Transverse colon (tissue), 4 donors: ENCODE data around the gene LACTBL1. TPM values are rescaled to one million over a fixed set of nuclear protein-coding genes. Genes with fewer than 3 reads are reported as not detected.

Experiments
- DNase-seq: peaks from one replicate; pipeline ENCODE4 v3.0.0-alpha.2; 2019
- H3K27ac ChIP-seq, 4 donors: fragments of 200-600 bp; sonication (generic); 2 replicates each; pipeline ENCODE4 v1.5.1; 2016 to 2018; ENCODE audit warnings: inconsistent platforms in 4 of 4
- H3K27me3 ChIP-seq: fragments of 200-600 bp; sonication (generic); 2 replicates; pipeline ENCODE4 v1.5.1; 2017; ENCODE audit warnings: inconsistent platforms
- H3K36me3 ChIP-seq, 4 donors: fragments of 200-600 bp; sonication (generic); 2 replicates each; pipeline ENCODE4 v1.5.1; 2017 to 2019; ENCODE audit warnings: inconsistent platforms in 4 of 4
- H3K4me1 ChIP-seq, 4 donors: fragments of 200-600 bp; sonication (generic); 2 replicates each; pipeline ENCODE4 v1.5.1; 2017 to 2020; ENCODE audit warnings: inconsistent platforms in 4 of 4
- H3K4me3 ChIP-seq, 4 donors: fragments of 200-600 bp; sonication (generic); 1 replicate in 1 of 4; 2 replicates in 3 of 4; pipeline versions ENCODE4 v1.5.1 to v1.6.1; 2017 to 2019; ENCODE audit warnings: inconsistent platforms in 4 of 4
- H3K9me3 ChIP-seq, 2 donors: fragments of 200-600 bp; sonication (generic); 2 replicates each; pipeline ENCODE4 v1.5.1; 2017 to 2019; ENCODE audit warnings: inconsistent platforms in 2 of 2
- EP300 ChIP-seq: sonication (generic); formaldehyde crosslinking; IDR thresholded peaks from one replicate; pipeline ENCODE4 v1.6.1; 2017; ENCODE audit warnings: antibody characterized with exemption, low read depth
- POLR2A ChIP-seq: fragments of 450-650 bp; IDR thresholded peaks from one replicate; pipeline ENCODE4 v1.6.1; 2016; ENCODE audit warnings: antibody characterized with exemption, mild to moderate bottlenecking, moderate library complexity
- POLR2AphosphoS5 ChIP-seq, 3 donors: sonication (generic); formaldehyde crosslinking; IDR thresholded peaks; one replicate each; pipeline ENCODE4 v1.6.1; 2016; ENCODE audit warnings: antibody characterized with exemption in 3 of 3
- WGBS, 2 donors: methylation state at CpG; one replicate each; pipeline ENCODE4 v1.1.5; 2018; ENCODE audit warnings: low coverage in 1 of 2; 5-methylcytosine and 5-hydroxymethylcytosine counted together
- in situ Hi-C, 4 donors: fragments of 200-750 bp; cut with MboI; loops; one replicate each; pipeline versions ENCODE4 v1.15.0 to v1.15.1; 2017; ENCODE audit warnings: low sequenced_read_pairs in 3 of 4, low pct_ligation_motif_present in 1 of 4, low pct_unique_long_range_greater_than_20kb in 1 of 4
- intact Hi-C: fragments of 100-400 bp; cut with DNase I; formaldehyde crosslinking; loops from one replicate; pipeline ENCODE4 v1.15.1; 2023; ENCODE audit warnings: low total_unique reads
- total RNA-seq, 4 donors: library from RNA; depleted of rRNA; stranded (reverse); fragments of >200 nt; gene quantifications; one replicate each; pipeline ENCODE4 v1.1.0, GENCODE V29; 2016
- TF ChIP-seq, protein P1 (sequence below), 5 experiments: fragments of 200-600 bp in 3 of 5; fragments of 450-650 bp in 2 of 5; sonication (generic) in 3 of 5; IDR thresholded peaks; 1 replicate in 2 of 5; 2 replicates in 3 of 5; pipeline ENCODE4 v1.5.1; 2016 to 2017; ENCODE audit warnings: antibody characterized with exemption in 5 of 5, inconsistent platforms in 3 of 5, mild to moderate bottlenecking in 2 of 5, moderate library complexity in 1 of 5

LACTBL1 gene
- total RNA-seq, 4 donors from 2014 or later = not detected

DNA sequence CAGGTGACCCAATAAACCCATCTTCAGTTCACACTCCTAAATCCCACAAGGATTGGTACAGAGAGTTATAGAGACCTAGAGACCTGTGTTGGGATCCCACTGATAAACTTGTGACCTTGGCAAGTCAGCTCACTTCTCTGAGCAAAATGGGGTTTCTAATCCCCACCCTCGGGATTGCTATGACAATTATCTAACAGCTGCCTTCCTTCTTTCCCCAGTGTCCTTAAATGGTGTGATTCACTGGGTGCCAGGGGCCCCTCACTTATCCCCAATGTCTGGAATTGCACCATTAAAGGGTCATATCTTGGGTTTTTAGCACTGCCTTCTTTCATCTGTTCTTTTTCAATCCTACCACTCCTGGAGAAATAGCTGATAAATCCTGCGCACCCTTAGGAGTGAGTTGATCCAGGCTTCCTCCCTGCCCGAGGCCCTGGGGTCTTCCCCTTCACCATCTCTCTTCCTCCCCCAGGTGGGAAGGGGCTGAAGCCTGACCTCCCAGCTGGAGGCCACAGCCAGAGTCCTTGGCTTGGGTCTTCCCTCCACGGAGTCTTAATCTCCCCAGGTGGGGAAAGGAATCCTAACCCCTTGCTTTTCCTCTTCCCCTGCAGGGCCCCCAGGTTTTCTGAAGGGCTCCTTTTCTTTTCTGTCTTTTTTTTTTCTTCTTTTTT lies 39.7 kb downstream of the LACTBL1 start:
- Histone ChIP-seq H3K4me1 (no peaks in the 10 kb centered on the region), H3K27me3 (no peaks in the 10 kb centered on the region), H3K9me3 (no peaks in the 10 kb centered on the region), H3K27ac (no peak overlapping the region), H3K4me3 (no peak overlapping the region), H3K36me3 (no peaks in the 10 kb centered on the region)
- WGBS, 2 donors = 41 to 83% methylated on average over 2 to 4 of the region's 4 CpGs
- in situ Hi-C loops (loop anchor here in 1 of 4 donors (25.0 kb wide), 1 partner anchor 521 kb away; no protein-coding TSS in a partner anchor), intact Hi-C loops (no loop called here)
- TF ChIP-seq, protein P1, sequence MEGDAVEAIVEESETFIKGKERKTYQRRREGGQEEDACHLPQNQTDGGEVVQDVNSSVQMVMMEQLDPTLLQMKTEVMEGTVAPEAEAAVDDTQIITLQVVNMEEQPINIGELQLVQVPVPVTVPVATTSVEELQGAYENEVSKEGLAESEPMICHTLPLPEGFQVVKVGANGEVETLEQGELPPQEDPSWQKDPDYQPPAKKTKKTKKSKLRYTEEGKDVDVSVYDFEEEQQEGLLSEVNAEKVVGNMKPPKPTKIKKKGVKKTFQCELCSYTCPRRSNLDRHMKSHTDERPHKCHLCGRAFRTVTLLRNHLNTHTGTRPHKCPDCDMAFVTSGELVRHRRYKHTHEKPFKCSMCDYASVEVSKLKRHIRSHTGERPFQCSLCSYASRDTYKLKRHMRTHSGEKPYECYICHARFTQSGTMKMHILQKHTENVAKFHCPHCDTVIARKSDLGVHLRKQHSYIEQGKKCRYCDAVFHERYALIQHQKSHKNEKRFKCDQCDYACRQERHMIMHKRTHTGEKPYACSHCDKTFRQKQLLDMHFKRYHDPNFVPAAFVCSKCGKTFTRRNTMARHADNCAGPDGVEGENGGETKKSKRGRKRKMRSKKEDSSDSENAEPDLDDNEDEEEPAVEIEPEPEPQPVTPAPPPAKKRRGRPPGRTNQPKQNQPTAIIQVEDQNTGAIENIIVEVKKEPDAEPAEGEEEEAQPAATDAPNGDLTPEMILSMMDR (IDR thresholded peaks at IDR 0.05) = no peak
- no peak for TF ChIP-seq POLR2A
- no peak for TF ChIP-seq EP300
- no peak for TF ChIP-seq POLR2AphosphoS5 (IDR thresholded peaks at IDR 0.05)
- DNase-seq = no peak

DNA sequence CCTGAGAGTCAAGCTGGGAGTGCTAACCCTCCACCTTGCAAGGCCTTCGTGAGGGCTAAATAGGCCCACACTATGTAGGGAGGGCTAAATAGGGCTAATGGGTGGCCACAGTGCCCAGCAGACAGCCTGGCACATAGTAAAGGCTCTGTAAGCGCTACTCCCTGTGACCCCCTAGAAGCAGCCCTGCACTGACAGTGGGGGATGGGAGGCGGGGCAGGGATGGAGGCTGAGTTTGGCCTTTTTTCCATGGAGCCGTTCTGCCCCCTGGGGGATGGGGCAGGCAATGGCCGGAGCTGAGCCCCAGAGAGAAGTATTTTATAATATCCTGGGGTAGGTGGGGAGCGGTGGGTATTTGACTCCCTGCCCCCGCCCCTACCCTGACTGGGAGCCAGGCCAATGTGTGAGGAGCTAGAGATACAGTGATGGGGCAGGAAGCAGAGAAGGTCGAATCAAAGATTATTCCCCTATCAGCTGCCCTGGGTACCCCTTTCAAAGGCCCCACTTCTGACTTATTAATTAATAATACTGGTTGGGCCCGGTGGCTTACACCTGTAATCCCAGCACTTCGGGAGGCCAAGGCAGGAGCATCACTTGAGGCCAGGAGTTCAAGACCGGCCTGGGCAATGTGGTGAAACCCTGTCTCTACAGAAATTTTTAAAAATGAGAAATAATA lies 42.3 kb downstream of the LACTBL1 start:
- Histone ChIP-seq H3K4me1 (no peaks in the 10 kb centered on the region), H3K4me3 (no peak overlapping the region), H3K27ac (no peak overlapping the region), H3K27me3 (peaks cover 6% of the 10 kb centered on the region), H3K36me3 (no peaks in the 10 kb centered on the region), H3K9me3 (no peaks in the 10 kb centered on the region)
- intact Hi-C loops = no loop called here
- peak; percentile 43 for DNase-seq
- no peak for TF ChIP-seq POLR2A
- TF ChIP-seq, protein P1 (IDR thresholded peaks at IDR 0.05) = peak; percentile 55 to 75 (median 69)
- in situ Hi-C loops = loop anchor here in 1 of 4 donors (25.0 kb wide), 1 partner anchor 518 kb away; no protein-coding TSS in a partner anchor
- 0 to 37% methylated on average over 2 to 11 of the region's 11 CpGs for WGBS, 2 donors

DNA sequence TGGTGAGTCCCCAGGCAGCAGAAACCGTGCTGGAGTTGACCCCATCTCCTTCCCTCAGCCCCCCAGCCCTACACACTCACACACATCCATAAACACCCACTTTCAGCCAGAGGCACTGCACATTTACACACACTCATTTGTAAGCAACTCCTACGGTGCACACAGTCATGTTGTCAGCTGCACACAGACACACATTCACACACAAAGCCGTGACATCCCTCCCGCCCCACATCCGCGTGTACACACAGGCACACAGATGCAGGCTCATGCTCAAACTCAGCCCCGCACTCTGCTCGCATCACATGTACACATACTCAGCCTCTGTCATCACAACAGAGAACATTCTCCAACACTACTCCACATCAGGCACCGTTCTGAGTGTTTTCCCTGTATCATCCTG lies 47.6 kb downstream of the LACTBL1 start:
- Histone ChIP-seq H3K27me3 (peaks cover 6% of the 10 kb centered on the region), H3K9me3 (no peaks in the 10 kb centered on the region), H3K36me3 (no peaks in the 10 kb centered on the region), H3K4me3 (no peak overlapping the region), H3K4me1 (no peaks in the 10 kb centered on the region), H3K27ac (no peak overlapping the region)
- intact Hi-C loops = loop anchor here (10.0 kb wide), 1 partner anchor 220 kb away; no protein-coding TSS in a partner anchor
- in situ Hi-C loops = loop anchor here in 1 of 4 donors (25.0 kb wide), 1 partner anchor 513 kb away; no protein-coding TSS in a partner anchor
- TF ChIP-seq, protein P1 (IDR thresholded peaks at IDR 0.05) = no peak
- TF ChIP-seq POLR2A (no peak), POLR2AphosphoS5 (IDR thresholded peaks at IDR 0.05) (no peak), EP300 (no peak)
- 61 to 63% methylated on average over 7 to 9 of the region's 9 CpGs for whole genome bisulfite sequencing, 2 donors
- no peak for DNase-seq

DNA sequence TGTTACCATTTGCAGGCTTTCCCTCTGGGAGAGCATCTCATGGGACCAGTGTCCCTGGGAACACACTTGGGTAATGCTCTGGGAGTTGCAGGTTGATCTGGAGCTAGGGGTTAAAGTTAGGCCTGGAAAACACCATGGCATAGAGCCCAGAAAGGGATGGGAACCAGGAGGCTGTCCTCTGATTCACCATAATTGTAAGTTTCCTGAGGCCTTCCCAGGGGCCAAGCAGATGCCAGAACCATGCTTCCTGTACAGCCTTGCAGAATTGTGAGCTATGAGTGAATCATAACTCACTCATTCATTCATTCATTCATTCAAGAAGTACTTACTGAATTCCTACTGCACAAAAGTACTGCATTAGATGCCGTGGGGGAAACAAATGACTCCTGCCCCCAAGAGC lies 50.0 kb downstream of the LACTBL1 start:
- 76% methylated on average over 1 of the region's 1 CpG; no CpG with 5 or more reads in 1 of the 2 donors for WGBS, 2 donors
- DNase-seq = no peak
- Histone ChIP-seq H3K4me1 (no peaks in the 10 kb centered on the region), H3K27ac (no peak overlapping the region), H3K36me3 (no peaks in the 10 kb centered on the region), H3K4me3 (no peak overlapping the region), H3K27me3 (peaks cover 6% of the 10 kb centered on the region), H3K9me3 (no peaks in the 10 kb centered on the region)
- TF ChIP-seq, protein P1 (IDR thresholded peaks at IDR 0.05) = no peak
- TF ChIP-seq EP300 = no peak
- no peak for TF ChIP-seq POLR2A
- TF ChIP-seq POLR2AphosphoS5 (IDR thresholded peaks at IDR 0.05) = no peak
- in situ Hi-C loops = no loop called here
- intact Hi-C loops = loop anchor here (10.0 kb wide), 1 partner anchor 218 kb away; no protein-coding TSS in a partner anchor
